HL-60 (cell line): Measurements from ENCODE around the gene ZNF107.

Experiments used
- DNase-seq, 2 experiments: peaks; one replicate each; pipeline ENCODE4 v3.0.0-alpha.2; 2010 to 2020; ENCODE audit warnings: low read depth in 1 of 2, low spot score in 1 of 2
- H3K27ac ChIP-seq: fragments of 250-450 bp; sonication (Bioruptor Pico); replicated peaks from 2 replicates; pipeline ENCODE4 v1.5.1; 2020; ENCODE audit warnings: mild to moderate bottlenecking, moderate library complexity
- H3K27me3 ChIP-seq: fragments of 250-450 bp; sonication (Bioruptor Pico); 2 replicates; pipeline ENCODE4 v1.5.1; 2021; ENCODE audit warnings: mild to moderate bottlenecking, moderate library complexity; ENCODE audit not compliant: insufficient read depth, poor library complexity, severe bottlenecking
- H3K4me3 ChIP-seq: replicated peaks from 2 replicates; pipeline ENCODE4 v1.5.1; 2011; ENCODE audit warnings: mild to moderate bottlenecking, control low read depth, low read length; ENCODE audit not compliant: insufficient read depth
- GABPA ChIP-seq: IDR thresholded peaks from 2 replicates; pipeline ENCODE4 v1.6.1; 2012; ENCODE audit warnings: low read depth
- POLR2AphosphoS5 ChIP-seq: IDR thresholded peaks from 2 replicates; pipeline ENCODE4 v1.6.1; 2012; ENCODE audit warnings: low read depth
- SPI1 ChIP-seq: IDR thresholded peaks from 2 replicates; pipeline ENCODE4 v1.6.1; 2012; ENCODE audit warnings: low read depth, mild to moderate bottlenecking, borderline replicate concordance
- TF ChIP-seq, protein P1 (sequence below): IDR thresholded peaks from one replicate; pipeline ENCODE4 v1.5.1; 2011; ENCODE audit warnings: low read length, control low read depth, inconsistent platforms; ENCODE audit not compliant: insufficient read depth
- TF ChIP-seq, protein P2 (sequence below): IDR thresholded peaks from 2 replicates; pipeline ENCODE4 v1.6.1; 2012; ENCODE audit warnings: low read depth; ENCODE audit not compliant: insufficient replicate concordance

Gene ZNF107

DNA sequence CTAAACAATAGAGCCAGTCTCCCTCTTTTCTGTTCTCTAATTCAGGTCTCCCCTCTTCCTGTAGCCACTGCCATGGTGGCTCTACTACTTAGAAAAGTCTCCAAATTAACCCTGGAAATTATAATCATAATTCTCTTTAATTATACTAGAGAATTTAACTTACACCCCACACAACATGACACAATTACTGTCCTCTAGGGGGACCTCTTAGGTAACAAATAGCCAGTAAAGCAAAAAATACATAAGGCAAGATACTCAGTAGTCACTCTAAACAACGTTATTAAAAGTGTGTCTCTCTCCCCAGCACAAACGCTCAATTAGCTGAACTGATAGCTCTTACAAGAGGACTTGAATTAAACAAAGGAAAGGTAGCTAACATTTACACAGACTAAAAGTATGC lies 44.3 kb upstream of the ZNF107 start:
- DNase-seq, result no peak

DNA sequence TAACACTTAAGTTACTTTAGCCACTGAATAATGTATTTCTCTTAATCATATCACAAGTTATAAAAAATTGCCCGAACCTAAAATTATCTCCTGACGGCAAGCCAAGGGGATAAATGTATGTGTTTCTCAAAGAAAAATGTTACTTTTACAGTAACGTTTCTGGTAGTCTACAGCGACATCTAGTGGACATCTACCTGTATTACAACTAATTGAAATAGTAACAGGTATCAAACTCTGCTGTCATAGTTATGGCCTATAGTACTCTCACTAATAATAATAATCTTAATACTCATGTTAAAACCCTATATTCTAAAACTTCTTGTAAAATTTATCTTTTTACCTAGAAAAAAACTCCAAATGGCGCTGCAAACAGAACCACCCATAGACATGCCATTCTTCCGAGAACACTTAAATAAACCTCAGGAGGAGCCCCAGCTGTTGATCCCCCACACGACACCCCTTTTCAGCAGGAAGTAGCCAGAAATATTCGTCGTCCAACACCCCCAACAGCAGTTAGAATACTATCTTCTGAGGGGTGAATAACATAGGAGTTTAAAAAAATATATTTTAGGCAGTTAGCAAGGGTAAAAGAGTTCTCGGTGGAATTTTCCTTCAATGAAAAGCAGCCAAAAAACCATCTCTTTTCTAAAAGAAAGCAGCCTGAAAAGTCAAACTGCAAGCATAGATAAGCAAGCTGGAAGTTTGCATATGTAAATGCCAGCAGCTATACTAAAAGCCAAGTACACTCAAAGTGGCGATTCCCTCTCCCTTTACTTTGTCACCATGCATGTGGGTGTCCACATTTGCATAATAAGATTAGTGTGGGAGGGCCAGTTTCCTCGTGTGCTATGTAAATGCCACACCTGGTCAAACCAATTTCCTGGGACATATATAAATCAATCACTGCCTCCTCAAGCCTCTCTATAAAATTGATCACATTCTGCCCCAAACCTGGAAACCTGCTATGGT lies 40.5 kb upstream of the ZNF107 start:
- TF ChIP-seq, protein P1, sequence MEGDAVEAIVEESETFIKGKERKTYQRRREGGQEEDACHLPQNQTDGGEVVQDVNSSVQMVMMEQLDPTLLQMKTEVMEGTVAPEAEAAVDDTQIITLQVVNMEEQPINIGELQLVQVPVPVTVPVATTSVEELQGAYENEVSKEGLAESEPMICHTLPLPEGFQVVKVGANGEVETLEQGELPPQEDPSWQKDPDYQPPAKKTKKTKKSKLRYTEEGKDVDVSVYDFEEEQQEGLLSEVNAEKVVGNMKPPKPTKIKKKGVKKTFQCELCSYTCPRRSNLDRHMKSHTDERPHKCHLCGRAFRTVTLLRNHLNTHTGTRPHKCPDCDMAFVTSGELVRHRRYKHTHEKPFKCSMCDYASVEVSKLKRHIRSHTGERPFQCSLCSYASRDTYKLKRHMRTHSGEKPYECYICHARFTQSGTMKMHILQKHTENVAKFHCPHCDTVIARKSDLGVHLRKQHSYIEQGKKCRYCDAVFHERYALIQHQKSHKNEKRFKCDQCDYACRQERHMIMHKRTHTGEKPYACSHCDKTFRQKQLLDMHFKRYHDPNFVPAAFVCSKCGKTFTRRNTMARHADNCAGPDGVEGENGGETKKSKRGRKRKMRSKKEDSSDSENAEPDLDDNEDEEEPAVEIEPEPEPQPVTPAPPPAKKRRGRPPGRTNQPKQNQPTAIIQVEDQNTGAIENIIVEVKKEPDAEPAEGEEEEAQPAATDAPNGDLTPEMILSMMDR, result peak; percentile 32
- TF ChIP-seq SPI1, result no peak
- no peak for DNase-seq
- Histone ChIP-seq H3K27ac (no peak overlapping the region), H3K27me3 (no peaks in the 10 kb centered on the region), H3K4me3 (no peak overlapping the region)

More for the DNA sequence above, 44.3 kb upstream of the ZNF107 start:
- Histone ChIP-seq H3K4me3 (no peak overlapping the region), H3K27me3 (no peaks in the 10 kb centered on the region), H3K27ac (no peak overlapping the region)
- TF ChIP-seq SPI1 (no peak), GABPA (no peak), POLR2AphosphoS5 (no peak)
- TF ChIP-seq, protein P2, sequence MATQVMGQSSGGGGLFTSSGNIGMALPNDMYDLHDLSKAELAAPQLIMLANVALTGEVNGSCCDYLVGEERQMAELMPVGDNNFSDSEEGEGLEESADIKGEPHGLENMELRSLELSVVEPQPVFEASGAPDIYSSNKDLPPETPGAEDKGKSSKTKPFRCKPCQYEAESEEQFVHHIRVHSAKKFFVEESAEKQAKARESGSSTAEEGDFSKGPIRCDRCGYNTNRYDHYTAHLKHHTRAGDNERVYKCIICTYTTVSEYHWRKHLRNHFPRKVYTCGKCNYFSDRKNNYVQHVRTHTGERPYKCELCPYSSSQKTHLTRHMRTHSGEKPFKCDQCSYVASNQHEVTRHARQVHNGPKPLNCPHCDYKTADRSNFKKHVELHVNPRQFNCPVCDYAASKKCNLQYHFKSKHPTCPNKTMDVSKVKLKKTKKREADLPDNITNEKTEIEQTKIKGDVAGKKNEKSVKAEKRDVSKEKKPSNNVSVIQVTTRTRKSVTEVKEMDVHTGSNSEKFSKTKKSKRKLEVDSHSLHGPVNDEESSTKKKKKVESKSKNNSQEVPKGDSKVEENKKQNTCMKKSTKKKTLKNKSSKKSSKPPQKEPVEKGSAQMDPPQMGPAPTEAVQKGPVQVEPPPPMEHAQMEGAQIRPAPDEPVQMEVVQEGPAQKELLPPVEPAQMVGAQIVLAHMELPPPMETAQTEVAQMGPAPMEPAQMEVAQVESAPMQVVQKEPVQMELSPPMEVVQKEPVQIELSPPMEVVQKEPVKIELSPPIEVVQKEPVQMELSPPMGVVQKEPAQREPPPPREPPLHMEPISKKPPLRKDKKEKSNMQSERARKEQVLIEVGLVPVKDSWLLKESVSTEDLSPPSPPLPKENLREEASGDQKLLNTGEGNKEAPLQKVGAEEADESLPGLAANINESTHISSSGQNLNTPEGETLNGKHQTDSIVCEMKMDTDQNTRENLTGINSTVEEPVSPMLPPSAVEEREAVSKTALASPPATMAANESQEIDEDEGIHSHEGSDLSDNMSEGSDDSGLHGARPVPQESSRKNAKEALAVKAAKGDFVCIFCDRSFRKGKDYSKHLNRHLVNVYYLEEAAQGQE, result no peak
- TF ChIP-seq, protein P1, result no peak

DNA sequence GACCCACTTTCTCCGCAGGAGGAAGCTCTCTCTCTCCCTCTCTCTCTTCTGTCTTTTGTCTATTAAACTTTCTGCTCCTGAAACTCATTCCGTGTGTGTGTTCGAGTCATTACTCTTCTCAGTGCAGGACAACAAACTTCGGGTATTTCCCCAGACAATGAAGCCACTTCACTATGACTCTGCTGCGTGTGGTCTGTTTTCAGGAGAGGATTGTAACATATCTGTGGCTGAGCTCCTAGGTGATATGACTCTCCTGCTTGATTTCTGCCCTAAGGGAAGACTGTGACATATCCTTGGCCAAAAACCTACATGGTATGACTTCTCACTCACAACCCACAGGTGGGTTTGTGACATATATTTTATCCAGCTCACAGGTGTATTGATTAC lies 39.9 kb upstream of the ZNF107 start:
- H3K4me3 ChIP-seq, result no peak overlapping the region
- no peaks in the 10 kb centered on the region for H3K27me3 ChIP-seq
- no peak overlapping the region for H3K27ac ChIP-seq
- DNase-seq, result no peak
- TF ChIP-seq GABPA, result no peak
- TF ChIP-seq SPI1, result no peak
- TF ChIP-seq, protein P2, result no peak

- Histone ChIP-seq H3K27me3 (no peaks in the 10 kb centered on the region), H3K27ac (no peak overlapping the region)
- no peak for DNase-seq
Measured at GRCh38 chr7:64626557-64626956, 39.4 kb upstream of the ZNF107 start.

More at GRCh38 chr7:64626557-64626956, 39.4 kb upstream of the ZNF107 start:
- no peak for TF ChIP-seq POLR2AphosphoS5
- TF ChIP-seq, protein P2, result no peak
- no peak for TF ChIP-seq GABPA
- H3K4me3 ChIP-seq, result no peak overlapping the region
